MM.1S (cell line): ENCODE results near the gene HEPACAM.

Experiments
- CTCF ChIP-seq: fragments of 300-600 bp; sonication (generic); IDR thresholded peaks from 2 replicates; pipeline ENCODE4 v1.5.1; 2016; ENCODE audit warnings: antibody characterized with exemption, low read length, mixed read lengths
- EZH2 ChIP-seq: fragments of 300-600 bp; sonication (generic); optimal IDR thresholded peaks from 2 replicates; pipeline ENCODE3; 2017; ENCODE audit warnings: low read depth, mild to moderate bottlenecking, antibody characterized with exemption, low read length, mixed read lengths

- TF ChIP-seq CTCF (no peak), EZH2 (no peak)
Measured at GRCh38 chr11:124934862-124935547, 842 bp downstream of the HEPACAM start.
